GM18505 (cell line): ENCODE data around the gene CNTNAP5.
"Not testable (repeated sequence)": the region's sequence is repeated elsewhere in the genome, so short reads cannot be mapped to it uniquely, and the experiment has no call there.

Experiments
- ATAC-seq: cut with Tn5 transposase; IDR thresholded peaks from one replicate; pipeline ENCODE4 v1.9.1; 2021; ENCODE audit not compliant: unreplicated experiment
- POLR2A ChIP-seq: IDR thresholded peaks from 4 replicates; pipeline ENCODE4 v1.6.1; 2011; ENCODE audit warnings: borderline replicate concordance; ENCODE audit not compliant: insufficient read depth, insufficient read length; ENCODE audit errors: extremely low read depth

The CNTNAP5 gene

DNA sequence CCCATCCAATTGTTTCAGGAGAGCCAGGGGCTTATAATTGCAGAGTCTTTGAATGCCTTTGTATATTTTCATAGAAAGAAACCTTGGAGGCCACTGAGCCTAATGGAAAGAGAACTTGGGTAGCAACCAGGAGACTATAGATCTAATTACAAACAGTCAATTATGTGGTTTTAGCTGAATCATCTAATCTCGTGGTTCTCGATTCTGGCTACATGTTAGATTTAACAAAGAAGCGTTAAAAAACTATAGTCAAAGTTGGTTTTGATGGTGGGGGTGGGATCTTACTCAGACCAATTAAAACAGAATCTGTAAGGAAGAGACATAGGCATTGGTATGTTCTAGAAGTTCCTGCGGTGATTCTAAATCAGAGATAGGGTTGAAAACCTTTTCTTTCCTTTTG is 344.1 kb downstream of the CNTNAP5 start:
- no peak for ATAC-seq
- no peak for TF ChIP-seq POLR2A

DNA sequence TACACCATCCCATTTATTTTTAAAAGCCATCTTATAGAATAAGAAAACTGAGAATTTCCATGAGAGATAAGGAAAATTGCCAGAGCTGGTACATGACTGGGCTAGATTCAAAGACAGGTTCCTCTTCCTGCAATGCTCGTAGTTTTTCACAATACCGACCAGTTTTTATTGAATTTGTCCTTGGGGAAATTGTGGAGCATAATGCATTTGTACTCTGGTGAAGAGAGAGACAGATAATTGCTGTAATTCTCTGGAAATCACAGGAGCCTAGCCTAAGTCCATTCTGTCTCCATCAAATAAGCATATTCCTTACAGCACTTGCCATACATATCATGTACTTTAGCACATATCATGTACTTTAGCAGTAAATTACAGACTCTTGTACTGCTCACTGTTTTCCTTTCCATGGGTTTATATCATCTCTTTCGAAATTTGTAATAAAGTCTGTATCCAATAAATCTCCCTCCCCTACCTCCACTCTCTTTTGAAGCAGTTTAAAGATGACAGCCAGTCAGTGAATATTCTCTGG is 355.2 kb downstream of the CNTNAP5 start:
- ATAC-seq: no peak
- TF ChIP-seq POLR2A: no peak

DNA sequence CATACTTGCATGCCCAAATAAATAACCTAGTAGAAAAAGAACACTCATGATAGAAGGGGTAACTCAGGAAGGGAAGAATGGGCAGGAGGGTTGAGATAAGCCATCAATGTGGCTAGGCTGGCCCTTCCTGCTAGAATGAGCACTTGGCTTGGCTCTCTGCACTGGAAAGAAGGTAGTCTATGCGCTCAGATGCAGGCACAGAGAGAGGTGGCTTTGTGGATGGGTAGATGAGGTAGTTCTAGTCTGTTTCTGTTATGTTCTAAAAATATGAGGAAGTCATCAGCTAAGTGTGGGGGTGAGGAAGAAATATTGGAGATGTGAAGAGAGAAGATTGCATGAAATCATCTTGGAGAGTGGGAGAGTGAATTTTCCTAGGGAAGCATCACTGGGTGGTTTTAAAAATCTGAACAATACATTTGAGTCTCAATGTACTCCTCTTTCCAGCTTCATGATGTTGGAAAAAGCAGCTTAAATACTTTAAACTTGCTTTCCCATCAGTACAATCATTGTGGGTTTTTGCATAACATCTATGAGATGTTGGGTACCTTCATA is 357.1 kb downstream of the CNTNAP5 start:
- no peak for ATAC-seq
- TF ChIP-seq POLR2A: no peak

DNA sequence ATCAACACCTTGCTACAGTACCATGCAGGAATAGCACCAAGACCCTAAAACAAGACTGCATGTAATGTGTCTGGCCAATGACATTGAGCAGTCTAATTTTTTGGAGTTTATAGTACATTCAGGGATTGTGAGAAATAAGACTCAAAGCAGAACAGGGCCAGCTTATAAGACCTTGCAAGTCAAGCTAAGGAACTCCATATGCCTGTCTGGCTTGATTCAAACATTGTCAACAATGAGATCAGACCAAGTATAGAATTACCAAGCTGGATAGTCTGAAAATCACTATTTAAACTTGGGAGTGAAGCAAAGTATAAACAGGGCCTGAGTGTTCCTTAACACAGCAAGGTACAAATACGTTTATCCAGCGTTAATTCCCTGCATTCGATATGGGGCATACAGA is 370.9 kb downstream of the CNTNAP5 start:
- no peak for ATAC-seq

DNA sequence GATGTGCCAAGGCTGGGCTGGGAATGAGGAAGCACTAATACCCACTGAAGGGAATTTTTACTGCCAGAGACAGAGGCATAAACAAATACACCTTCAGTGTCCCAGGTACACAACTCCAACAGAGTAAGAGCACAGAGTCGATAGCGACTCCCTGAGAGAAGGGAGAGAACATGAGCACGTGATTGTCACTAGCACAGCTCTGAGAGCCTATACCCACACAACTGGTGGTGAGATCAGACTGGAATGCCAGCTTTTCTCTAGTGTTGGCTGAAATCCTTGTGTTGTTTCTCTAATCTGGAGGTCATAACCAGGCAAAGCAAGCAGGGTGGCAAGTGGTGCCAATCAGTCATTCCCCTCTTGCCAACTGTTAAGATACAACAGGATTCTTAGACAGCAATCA is 377.2 kb downstream of the CNTNAP5 start:
- no peak for ATAC-seq
- TF ChIP-seq POLR2A: no peak

More for the DNA sequence above, 370.9 kb downstream of the CNTNAP5 start:
- TF ChIP-seq POLR2A: no peak

DNA sequence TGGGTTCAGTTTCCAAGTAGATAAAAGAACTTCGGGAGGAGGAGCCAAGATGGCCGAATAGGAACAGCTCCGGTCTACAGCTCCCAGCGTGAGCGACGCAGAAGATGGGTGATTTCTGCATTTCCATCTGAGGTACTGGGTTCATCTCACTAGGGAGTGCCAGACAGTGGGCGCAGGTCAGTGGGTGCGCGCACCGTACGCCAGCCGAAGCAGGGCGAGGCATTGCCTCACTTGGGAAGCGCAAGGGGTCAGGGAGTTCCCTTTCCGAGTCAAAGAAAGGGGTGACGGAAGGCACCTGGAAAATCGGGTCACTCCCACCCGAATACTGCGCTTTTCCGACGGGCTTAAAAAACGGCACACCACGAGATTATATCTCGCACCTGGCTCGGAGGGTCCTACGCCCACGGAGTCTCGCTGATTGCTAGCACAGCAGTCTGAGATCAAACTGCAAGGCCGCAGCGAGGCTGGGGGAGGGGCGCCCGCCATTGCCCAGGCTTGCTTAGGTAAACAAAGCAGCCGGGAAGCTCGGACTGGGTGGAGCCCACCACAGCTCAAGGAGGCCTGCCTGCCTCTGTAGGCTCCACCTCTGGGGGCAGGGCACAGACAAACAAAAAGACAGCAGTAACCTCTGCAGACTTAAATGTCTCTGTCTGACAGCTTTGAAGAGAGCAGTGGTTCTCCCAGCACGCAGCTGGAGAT is 382.9 kb downstream of the CNTNAP5 start:
- ATAC-seq: not testable (repeated sequence)

DNA sequence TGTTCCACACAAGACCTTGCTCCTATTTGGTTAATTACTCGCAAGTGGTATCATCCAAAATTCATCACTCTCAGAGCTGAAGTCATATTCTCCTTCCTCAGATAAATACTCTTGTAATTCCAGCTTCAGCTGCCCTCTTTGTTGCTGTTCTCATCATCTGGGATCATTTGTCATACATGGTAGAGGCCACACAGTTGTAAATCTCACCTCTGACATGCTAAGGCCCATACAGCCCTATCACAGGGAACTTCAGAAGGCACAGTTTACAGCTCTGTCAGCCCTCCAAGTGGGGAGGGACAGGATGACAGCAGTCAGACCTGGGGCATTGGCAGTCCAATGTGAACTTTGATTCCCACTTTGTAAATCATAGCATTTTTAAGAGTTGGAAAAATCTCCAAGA is 399.0 kb downstream of the CNTNAP5 start:
- ATAC-seq: no peak
- no peak for TF ChIP-seq POLR2A

DNA sequence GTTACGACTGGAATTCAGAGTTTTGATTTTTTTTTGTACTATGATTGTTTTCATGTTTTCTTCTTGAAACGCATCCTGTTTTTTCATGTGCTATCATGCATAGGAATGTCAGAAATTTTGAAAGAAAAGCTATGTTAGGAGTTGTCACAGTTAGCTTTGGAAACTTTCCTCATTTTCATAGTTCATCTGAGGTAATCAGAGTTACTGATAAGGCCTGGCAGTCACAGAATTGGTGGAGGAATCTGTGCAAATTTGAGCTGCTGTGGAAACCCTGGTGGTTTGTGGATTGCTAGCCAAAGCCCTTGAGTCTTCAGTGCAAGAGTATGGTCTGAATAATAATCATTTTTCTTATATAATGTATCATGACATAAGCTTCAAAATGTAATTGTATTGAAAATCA is 401.0 kb downstream of the CNTNAP5 start:
- no peak for TF ChIP-seq POLR2A
- ATAC-seq: no peak

DNA sequence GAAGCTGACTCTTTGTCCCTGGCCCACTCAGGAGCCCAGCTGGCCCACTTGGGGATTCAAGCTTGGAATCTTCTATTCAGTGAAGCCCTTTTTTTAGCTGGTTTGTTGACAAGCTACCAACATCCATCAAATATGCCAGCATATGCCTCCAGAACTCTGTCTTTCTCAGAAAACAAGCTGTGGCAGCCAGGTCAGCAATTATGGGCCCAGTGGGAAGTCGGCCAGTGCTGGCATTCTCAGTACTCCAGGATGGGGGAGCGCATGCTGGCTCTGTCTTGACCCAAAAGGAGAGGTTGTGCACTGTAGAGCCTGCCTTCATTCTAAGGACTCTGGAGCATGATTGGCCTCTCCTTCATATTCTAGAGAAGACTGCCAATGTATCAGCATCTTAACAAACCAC is 401.5 kb downstream of the CNTNAP5 start:
- ATAC-seq: no peak
- no peak for TF ChIP-seq POLR2A

DNA sequence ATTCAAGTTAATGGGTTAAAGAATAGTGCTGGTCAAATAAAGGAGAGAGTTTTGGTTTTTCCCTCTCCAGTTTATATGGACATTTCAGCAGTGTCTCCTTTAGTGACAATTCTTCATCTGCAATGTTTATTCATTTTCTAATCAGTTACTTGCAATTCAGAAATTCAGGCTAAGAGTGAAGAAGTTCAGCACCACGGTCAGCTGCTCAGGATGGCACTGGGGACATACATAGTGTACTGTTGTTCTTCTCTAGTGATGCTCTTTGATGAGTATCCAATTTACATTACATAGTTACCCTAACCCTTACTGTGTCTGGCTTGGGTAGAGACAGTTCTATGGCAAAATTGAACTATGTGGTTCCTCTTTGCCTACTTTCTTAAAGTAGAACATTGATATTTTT is 412.7 kb downstream of the CNTNAP5 start:
- no peak for ATAC-seq
- TF ChIP-seq POLR2A: no peak

DNA sequence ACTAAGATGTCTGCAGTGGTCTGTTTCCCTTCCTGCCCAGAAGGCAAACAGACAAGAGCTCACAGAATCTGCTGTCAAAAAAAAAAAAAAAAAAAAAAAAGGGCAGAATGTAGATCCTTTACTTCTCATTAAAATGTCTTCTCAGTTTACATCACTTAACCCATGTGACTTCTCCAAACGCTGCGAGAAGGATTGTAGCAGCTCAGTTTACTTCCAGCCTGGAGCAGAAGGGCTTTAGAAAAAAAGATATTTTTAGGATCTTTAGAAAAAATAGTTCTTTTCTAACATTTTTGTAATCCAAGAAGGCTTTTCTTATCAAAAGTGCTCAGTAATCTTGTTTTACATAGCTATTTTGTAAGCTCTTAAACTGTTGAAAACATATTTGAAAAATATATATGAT is 425.4 kb downstream of the CNTNAP5 start:
- no peak for ATAC-seq
- TF ChIP-seq POLR2A: no peak

DNA sequence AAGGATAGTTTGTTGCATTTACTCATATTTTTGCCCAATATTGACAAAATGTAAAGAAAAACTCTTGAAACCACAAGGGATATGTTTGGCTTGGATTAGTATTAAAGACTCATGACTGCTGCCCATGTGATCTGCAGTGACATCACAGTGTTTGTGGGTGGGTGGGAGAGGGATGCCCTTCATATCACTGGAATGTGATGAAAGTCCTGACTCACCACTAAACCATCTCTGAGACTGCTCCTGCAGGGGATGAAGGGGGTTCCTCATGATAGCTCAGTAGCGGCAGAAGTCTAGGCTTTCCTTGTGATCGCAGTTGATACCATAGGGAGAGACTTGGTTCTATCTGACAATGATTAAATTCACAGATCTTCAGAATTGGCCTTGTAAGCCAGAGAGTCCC is 451.2 kb downstream of the CNTNAP5 start:
- TF ChIP-seq POLR2A: no peak
- no peak for ATAC-seq

DNA sequence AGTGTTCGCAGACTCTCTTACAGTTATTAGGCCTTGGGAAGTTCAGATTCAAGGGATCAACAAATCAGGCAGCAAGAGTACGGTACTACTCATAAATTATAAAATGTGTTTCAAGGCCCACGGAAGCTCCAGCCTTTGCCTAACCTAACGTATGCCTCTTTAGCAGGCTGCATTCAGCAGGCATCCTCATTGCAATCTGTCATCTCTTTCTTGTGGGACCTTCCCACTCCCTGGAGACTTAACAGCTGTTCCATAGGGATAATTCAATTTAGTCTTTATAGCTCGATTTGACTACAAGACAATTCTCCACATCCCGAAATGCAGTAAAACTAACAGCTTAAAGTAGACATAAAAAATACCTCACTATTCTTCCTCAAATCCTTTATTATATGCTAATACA is 453.7 kb downstream of the CNTNAP5 start:
- TF ChIP-seq POLR2A: no peak
- ATAC-seq: no peak

DNA sequence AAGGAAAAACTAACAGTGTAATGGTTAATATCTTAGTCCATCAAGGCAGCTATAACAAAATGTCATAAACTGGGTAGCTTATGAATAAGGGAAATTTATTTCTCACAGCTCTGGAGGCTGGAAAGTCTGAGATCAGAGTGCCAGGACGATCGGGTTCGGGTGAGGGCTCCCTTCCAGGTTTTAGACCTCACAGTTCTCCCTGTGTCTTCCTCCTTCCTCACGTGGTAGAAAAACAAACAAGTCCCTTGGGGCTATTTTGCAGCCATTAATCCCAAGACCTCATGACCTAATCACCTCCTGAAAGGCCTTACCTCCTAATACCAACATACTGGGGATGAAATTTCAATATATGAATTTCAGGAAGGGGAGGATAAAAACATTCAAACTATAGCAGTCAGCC is 455.9 kb downstream of the CNTNAP5 start:
- TF ChIP-seq POLR2A: no peak
- ATAC-seq: no peak

DNA sequence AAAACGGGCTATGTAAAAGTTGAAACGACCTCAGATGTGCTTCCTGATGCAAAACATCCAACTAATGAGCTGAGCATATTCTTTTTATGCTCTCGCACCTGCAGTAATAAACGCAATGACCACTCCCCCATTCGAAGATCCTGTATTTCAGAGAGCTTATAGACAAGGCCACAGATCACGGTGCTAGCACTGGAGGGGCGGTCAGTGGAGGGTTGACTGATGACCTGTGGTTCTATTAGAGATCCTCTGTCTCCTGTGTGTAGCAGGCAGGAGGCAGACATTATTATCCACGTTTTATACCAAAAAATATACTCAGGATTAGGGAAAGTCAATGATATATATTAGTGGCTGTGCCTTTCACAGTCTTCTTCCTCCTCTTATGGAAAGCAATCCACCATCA is 457.0 kb downstream of the CNTNAP5 start:
- no peak for ATAC-seq
- no peak for TF ChIP-seq POLR2A

DNA sequence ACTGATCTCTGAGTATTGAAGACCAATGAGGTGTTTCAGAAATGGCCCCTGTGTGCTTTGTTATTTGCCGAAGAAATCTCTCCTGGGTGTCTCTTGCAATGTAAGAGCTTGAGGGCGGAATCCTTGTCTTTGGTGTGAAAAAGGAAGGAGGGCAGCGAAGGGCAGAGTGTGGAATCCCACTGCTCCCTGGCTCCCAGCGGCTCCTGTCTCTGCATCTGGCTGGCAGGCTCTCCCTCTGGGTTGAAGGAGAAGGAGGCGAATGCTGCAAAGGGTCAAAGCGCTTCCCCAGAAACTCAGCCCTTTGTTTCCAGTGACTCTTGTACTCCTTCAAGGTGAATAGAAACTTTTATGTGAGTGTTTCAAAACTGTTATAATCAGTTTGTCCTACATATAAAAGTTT is 457.5 kb downstream of the CNTNAP5 start:
- TF ChIP-seq POLR2A: no peak
- no peak for ATAC-seq

DNA sequence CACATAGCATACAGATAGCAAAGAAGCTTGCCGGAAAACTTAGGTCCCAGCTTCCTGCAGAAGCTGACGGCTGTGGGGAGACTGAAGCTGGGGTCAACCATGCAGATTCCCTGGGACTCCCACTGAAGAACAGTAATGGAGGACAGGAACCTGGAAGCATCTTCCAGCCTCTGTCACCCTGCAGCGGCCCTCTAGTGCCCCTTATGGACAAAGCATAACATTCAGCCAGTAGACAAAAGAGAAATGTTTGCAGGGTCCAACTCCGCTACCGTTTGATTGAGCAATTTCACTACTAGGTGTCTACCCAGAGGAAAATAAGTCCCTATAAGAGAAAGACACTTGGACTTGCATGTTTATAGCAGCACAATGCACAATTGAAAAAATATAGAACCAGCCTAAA is 460.6 kb downstream of the CNTNAP5 start:
- no peak for ATAC-seq
- no peak for TF ChIP-seq POLR2A
